H1 (cell line): ENCODE measurements around the gene ZNF333.

Experiments
- EGR1 ChIP-seq: IDR thresholded peaks from 2 replicates; pipeline ENCODE4 v1.6.1; 2011; ENCODE audit warnings: low read depth, low read length, borderline replicate concordance
- EZH2 ChIP-seq: fragments of 200-600 bp; sonication (generic); IDR thresholded peaks from 2 replicates; pipeline ENCODE4 v1.7.1; 2012; ENCODE audit warnings: low read depth, mild to moderate bottlenecking, moderate library complexity, low read length, inconsistent platforms; ENCODE audit not compliant: severe bottlenecking
- POLR2A ChIP-seq, 2 experiments: IDR thresholded peaks; 1 replicate in 1 of 2; 2 replicates in 1 of 2; pipeline ENCODE4 v1.6.1; 2011; ENCODE audit warnings: low read depth in 2 of 2, low read length in 2 of 2, mild to moderate bottlenecking in 2 of 2; ENCODE audit errors: control extremely low read depth in 1 of 2

- TF ChIP-seq POLR2A (IDR thresholded peaks at IDR 0.05; ENCODE audit: control extremely low read depth in 1 of 2, low read depth in 2 of 2, low read length in 2 of 2) (no peak), EZH2 (no peak), EGR1 (no peak)
These were observed 26.0 kb downstream of the ZNF333 start for GRCh38 chr19:14715841-14716240.
